Effector memory CD4-positive, alpha-beta T cell (primary cell): Measurements from ENCODE around the gene TTC21A.

Source experiments
- DNase-seq, 3 donors: peaks; one replicate each; pipeline ENCODE4 v3.0.0-alpha.2; 2020
- H3K27ac ChIP-seq: 2 replicates; pipeline ENCODE4 v1.7.0; 2013; ENCODE audit warnings: mild to moderate bottlenecking, low read length, moderate library complexity; ENCODE audit not compliant: insufficient read depth, poor library complexity, severe bottlenecking
- H3K27me3 ChIP-seq: replicated peaks from 2 replicates; pipeline ENCODE4 v1.7.0; 2013; ENCODE audit warnings: mild to moderate bottlenecking, low read length; ENCODE audit not compliant: insufficient read depth, control insufficient read depth, poor library complexity, severe bottlenecking
- H3K36me3 ChIP-seq: 2 replicates; pipeline ENCODE4 v1.7.0; 2013; ENCODE audit warnings: mild to moderate bottlenecking, low read length, moderate library complexity; ENCODE audit not compliant: control insufficient read depth, insufficient read depth
- H3K4me1 ChIP-seq: 2 replicates; pipeline ENCODE4 v1.7.0; 2013; ENCODE audit warnings: low read length, mild to moderate bottlenecking; ENCODE audit not compliant: control insufficient read depth, insufficient read depth, poor library complexity, severe bottlenecking
- H3K4me3 ChIP-seq: 2 replicates; pipeline ENCODE4 v1.7.0; 2013; ENCODE audit warnings: low read length, low read depth, mild to moderate bottlenecking; ENCODE audit not compliant: insufficient read depth, poor library complexity, severe bottlenecking
- H3K9me3 ChIP-seq: 2 replicates; pipeline ENCODE4 v1.7.0; 2013; ENCODE audit warnings: mild to moderate bottlenecking, low read length, moderate library complexity; ENCODE audit not compliant: control insufficient read depth

TTC21A gene

DNA sequence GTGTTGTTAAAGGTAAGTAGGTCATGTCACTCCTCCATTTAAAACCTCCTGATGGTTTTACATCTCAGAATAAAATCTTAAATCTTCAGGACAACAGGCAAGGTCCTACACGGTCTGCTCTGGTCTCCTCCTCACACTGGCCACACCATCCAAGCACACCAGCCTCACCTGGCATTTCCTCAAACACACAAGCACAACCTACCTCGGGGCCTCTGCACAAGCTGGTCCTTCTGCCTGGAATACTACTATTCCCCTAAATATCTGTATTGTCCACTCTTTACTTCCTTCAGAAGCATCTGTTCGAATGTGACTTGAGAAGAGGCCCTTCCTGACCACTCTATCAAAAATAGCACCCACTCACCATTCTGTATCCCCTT, 1.8 kb upstream of the TTC21A start:
- no peak for DNase-seq
- Histone ChIP-seq H3K27me3 (no peaks in the 10 kb centered on the region), H3K4me3 (no peak overlapping the region)

DNA sequence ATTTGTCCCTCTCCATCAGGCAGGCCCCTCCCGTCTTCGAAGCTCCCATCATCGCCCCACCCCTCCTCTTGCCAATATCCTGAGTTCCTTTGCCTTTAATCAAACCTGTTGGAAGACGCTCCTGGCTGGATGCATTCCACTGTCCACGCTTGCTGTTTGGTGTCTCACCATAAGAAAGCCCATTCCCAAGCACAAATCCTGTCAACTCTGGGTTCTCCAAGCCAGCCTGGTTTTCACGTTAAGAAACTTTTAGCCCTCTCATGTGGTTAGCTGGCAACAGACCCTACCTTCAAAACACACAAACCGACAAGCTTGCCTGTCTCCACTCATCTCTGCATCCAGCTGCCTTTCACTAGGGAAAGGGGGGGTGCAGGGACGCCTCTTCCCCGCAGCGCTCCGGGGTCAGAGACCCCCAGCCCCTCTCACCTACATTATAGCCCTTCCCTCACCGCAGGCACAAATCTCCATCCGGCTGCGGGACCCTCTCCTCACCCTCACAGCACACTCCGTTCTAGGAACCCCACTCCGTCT, 1.1 kb upstream of the TTC21A start:
- H3K4me3 ChIP-seq = peak overlapping the region; percentile 91
- H3K4me1 ChIP-seq = peaks cover 20% of the 10 kb centered on the region
- no peaks in the 10 kb centered on the region for H3K36me3 ChIP-seq
- peak overlapping the region; percentile 70 for H3K27ac ChIP-seq
- no peaks in the 10 kb centered on the region for H3K27me3 ChIP-seq
- no peaks in the 10 kb centered on the region for H3K9me3 ChIP-seq
- DNase-seq = no peak

More for the DNA sequence above, 1.8 kb upstream of the TTC21A start:
- peak overlapping the region; percentile 11 for H3K27ac ChIP-seq
- H3K9me3 ChIP-seq = no peaks in the 10 kb centered on the region
- H3K4me1 ChIP-seq = peaks cover 20% of the 10 kb centered on the region
- peaks cover under 1% of the 10 kb centered on the region for H3K36me3 ChIP-seq

DNA sequence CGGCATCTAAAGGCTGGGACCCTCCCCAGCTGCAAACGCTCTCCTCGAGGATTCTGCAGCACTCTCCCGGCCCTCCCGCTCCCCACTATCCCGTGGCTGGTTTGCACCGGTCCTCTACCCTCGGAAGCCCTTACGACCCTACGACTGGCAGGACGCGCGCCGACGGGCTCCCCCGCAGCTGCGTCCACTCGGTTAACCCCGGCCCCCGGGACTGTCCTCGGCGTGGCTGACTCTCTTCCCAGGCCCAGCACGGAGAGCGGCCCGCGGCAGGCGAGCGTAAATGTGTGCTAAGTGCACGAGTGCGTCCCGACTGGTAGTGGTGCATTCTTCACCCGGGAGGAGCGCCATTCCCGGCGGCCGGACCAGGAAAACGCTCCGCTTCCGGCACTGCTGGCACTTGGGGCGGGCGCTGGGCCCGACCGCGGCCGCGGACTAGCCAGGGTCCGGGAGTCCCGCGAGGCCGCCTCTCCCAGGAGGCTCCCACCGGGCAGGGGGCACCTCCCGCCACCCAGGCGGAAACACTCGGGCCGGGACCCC, 561 bp upstream of the TTC21A start:
- Histone ChIP-seq H3K4me3 (peak overlapping the region; percentile 91), H3K4me1 (peaks cover 20% of the 10 kb centered on the region), H3K27ac (peak overlapping the region; percentile 70), H3K27me3 (no peaks in the 10 kb centered on the region), H3K36me3 (no peaks in the 10 kb centered on the region), H3K9me3 (no peaks in the 10 kb centered on the region)
- peak in 1 of 3 donors; percentile 16 for DNase-seq

DNA sequence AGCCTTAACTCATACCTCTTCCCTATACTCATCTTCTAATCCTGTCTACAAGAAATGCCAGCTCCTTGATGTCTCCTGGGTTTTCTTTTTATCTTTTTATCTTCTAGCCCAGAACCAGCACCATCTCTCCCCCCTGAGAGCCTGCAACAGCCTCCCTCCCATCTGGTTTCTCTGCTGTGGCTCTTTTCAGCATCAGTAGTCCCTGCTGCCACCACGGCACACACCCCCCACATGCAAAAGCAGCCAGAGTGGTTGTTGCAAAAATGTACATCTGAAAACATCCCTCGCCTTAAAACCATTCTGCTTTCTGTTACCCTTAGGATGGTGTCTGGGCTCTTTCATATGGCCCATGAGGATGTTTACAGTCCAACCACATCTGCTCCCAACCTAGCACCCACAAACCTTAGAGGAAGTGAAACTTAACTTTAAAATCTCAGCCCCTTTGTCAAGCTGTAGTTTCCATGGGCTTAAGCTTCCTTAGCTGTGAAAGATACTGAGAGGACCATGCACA, 775 bp downstream of the TTC21A start:
- Histone ChIP-seq H3K36me3 (no peaks in the 10 kb centered on the region), H3K27me3 (no peaks in the 10 kb centered on the region), H3K9me3 (no peaks in the 10 kb centered on the region), H3K27ac (peak overlapping the region; percentile 70), H3K4me1 (peaks cover 20% of the 10 kb centered on the region), H3K4me3 (peak overlapping the region; percentile 91)
- no peak for DNase-seq

DNA sequence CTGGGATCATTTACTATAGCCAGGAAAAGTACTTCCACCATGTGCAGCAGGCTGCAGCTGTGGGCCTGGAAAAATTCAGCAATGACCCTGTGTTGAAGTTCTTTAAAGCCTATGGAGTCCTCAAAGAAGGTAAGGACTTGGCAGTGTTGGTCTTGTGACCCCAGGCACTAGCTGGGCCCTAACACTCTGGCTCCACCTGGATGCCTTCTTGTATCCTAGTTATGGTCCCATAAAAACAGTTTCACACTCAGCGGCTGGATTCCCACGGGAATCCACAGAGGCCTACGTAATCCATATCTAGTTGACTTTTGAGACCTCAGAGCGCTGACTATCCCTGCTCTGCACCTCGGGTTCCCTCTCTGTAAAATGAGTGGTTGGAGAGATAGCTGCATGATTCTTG, 1.6 kb downstream of the TTC21A start:
- Histone ChIP-seq H3K4me3 (no peak overlapping the region), H3K27me3 (no peaks in the 10 kb centered on the region), H3K9me3 (no peaks in the 10 kb centered on the region), H3K4me1 (peaks cover 20% of the 10 kb centered on the region), H3K36me3 (no peaks in the 10 kb centered on the region), H3K27ac (no peak overlapping the region)
- no peak for DNase-seq

DNA sequence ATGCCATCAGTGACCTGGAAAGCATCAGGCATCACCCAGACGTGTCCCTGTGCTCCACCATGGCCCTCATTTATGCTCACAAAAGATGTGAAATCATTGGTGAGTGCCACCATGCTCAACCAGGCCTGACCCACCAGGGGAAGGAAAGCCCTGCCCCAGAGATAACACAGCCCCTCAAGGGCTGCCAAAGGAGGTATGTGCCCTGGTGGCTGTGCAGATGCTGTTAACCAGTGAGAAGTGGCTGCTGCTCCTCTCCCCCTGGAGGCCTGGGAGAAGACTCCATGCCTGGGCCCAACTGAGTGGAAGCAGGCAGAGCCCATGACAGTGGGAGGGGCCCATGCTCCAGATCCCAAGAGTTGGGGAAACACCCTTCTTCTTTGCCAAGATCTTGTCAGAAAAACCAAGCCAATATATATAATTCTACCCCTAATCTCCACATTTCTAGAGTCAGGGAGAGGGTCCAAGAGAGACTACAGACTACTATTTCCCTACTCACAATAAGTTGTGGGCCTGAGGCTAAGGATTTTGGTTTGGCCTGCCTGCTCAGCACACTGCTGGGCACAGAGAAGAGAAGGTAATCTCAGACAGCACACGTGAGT, 2.7 kb downstream of the TTC21A start:
- no peaks in the 10 kb centered on the region for H3K9me3 ChIP-seq
- DNase-seq = no peak
- H3K4me3 ChIP-seq = no peak overlapping the region
- H3K36me3 ChIP-seq = no peaks in the 10 kb centered on the region
- H3K27me3 ChIP-seq = no peaks in the 10 kb centered on the region
- peaks cover 17% of the 10 kb centered on the region for H3K4me1 ChIP-seq
- no peak overlapping the region for H3K27ac ChIP-seq

DNA sequence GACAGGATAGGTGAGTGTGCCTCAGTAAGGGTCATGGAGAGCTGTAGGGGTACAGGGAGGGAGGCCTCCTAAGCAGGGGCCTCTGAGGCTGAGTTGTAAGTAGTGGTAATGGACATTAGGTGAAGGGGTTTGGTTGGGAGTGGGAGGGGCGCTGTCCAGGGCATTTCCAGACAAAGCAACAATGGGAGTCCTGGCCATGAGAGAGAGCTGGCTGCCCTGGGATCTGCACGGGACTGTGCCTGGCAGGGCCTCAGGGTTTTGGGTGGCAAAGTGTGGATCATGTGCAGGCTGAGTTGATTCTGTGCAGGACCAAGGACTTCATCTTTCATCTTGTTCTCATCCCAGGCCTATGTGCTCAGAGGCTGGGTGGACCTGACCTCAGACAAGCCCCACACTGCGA, 4.6 kb downstream of the TTC21A start:
- H3K36me3 ChIP-seq = no peaks in the 10 kb centered on the region
- no peaks in the 10 kb centered on the region for H3K9me3 ChIP-seq
- H3K27ac ChIP-seq = no peak overlapping the region
- H3K27me3 ChIP-seq = no peaks in the 10 kb centered on the region
- H3K4me3 ChIP-seq = no peak overlapping the region
- no peak for DNase-seq
- H3K4me1 ChIP-seq = peaks cover 9% of the 10 kb centered on the region

DNA sequence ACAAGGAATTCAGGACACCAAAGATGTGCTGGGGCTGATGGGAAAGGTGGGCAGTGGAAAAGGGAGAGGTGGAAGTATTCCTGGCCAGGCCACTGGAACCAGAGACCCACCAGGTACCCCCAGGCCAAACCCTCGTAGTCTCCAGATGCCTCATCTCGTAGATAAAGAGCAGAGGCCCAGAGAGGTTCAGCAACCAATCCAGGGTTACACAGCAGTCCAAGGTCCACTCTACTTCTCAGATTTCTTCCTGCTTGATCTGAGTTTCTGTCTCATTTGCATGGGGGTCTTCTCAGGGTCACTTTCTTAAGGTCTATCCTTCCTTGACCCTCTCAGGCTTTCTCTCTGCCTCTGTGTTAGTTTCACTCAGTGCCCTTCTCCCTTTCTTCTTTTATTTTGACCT, 5.1 kb downstream of the TTC21A start:
- Histone ChIP-seq H3K4me3 (no peak overlapping the region), H3K36me3 (no peaks in the 10 kb centered on the region), H3K27me3 (no peaks in the 10 kb centered on the region), H3K4me1 (peaks cover 9% of the 10 kb centered on the region), H3K9me3 (no peaks in the 10 kb centered on the region), H3K27ac (no peak overlapping the region)
- no peak for DNase-seq

DNA sequence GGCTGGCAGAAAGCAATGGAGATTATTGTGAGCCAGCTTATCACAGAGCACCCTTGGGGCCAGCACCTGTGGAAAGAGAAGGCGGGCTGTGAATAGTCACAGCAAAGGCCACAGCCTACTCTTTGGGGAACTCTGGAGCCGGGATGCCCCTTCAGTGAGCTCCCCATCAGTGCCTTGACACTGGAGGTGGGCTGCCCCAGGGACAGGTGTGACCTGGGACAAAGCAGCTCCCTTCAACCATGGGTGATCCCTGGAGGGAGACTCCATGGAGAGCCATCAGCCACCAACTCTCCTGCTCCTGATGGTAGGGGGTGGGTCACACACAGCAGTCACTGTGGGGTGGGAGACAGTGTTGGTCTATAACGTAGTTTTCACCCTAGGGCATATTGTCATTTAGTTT, 5.8 kb downstream of the TTC21A start:
- Histone ChIP-seq H3K27ac (no peak overlapping the region), H3K4me3 (no peak overlapping the region), H3K4me1 (peaks cover 5% of the 10 kb centered on the region), H3K36me3 (no peaks in the 10 kb centered on the region), H3K27me3 (no peaks in the 10 kb centered on the region), H3K9me3 (no peaks in the 10 kb centered on the region)
- DNase-seq = no peak

DNA sequence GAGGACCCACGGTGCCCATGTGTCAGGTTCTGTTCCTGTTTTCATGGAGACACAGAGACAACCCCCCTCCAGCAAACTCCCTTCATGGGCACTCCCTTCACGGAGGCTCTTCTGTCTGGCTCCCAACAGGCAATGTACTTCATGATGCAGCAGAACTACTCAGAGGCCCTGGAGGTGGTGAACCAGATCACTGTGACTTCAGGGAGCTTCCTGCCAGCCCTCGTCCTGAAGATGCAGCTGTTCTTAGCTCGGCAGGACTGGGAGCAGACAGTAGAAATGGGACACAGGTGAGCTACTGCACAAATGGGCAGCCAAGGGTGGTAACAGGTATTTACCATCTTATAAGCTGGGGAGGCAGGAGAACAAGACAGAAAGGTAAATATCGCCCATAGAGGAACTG, 7.0 kb downstream of the TTC21A start:
- Histone ChIP-seq H3K27me3 (no peaks in the 10 kb centered on the region), H3K4me3 (no peak overlapping the region), H3K27ac (no peak overlapping the region), H3K36me3 (no peaks in the 10 kb centered on the region), H3K4me1 (no peaks in the 10 kb centered on the region), H3K9me3 (no peaks in the 10 kb centered on the region)
- DNase-seq = no peak
